Stimulated activated CD4-positive, alpha-beta T cell treated with anti-CD3 and anti-CD28 coated beads, Interleukin-12 subunit alpha, Interleukin-12 subunit beta, amount 100 ng/mL, for 48 hours (primary cell): ENCODE data around the gene ATP6V0D1.

ENCODE experiments used
- DNase-seq, 3 donors: peaks; one replicate each; pipeline ENCODE4 v3.0.0-alpha.2; 2020; ENCODE audit warnings: low read depth in 2 of 3, low spot score in 1 of 3

ATP6V0D1 gene

DNA sequence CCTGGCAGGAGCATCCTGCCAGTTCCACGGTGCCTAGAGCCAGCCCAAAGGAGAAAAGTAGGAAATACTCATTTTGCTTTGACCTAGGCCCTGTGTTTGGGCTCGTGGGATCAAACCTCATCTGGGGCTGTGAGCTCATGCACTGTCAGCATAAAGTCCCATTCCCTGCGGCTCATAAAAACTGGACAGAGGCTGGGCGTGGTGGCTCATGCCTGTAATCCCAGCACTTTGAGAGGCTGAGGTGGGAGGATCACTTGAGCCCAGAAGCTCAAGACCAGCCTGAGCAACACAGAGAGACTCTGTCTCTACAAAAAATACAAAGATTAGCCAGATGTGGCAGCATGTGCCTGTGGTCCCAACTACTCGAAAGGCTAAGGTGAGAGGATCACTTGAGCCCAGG is 17.9 kb downstream of the ATP6V0D1 start:
- no peak for DNase-seq

DNA sequence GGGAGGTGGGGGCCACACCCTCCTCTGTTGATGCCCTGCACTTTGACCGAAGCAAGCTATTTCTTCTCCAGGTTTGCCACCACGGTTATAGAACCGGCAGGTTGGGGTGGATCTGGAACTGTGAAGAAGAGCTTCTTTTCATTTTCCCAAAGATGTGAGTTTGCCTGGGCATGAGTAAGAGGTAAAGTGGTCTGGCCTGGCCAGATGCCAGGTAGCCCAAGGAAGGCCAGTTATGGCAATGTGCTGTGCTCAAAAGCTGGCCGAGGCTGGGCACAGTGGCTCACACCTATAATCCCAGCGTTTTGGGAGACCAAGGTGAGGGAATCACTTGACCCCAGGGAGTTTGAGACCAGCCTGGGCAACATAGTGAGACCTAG is 18.7 kb downstream of the ATP6V0D1 start:
- DNase-seq = no peak

- DNase-seq = no peak
These were observed 19.2 kb downstream of the ATP6V0D1 start for GRCh38 chr16:67461600-67462278.

DNA sequence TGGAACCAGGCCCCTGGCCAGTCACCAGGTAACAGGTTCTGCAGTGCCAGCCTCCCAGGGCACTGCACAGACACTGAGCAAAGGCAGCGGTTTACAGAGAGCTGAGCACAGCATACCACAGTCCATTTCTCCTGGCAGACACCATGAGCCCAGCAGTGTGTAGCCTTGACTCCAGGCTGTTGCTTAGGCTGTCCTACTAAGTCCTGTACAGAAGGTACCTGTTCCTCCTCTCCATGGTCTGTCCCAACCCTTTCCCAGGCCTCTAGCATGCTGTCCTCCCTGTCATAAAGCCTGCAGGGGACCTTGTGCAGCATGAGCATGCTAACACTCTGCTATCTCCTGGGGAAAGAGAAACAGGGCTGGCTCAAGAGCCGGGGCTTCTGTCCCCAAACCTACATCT is 20.0 kb downstream of the ATP6V0D1 start:
- DNase-seq = no peak

- DNase-seq = no peak
These were observed 20.8 kb downstream of the ATP6V0D1 start for GRCh38 chr16:67460168-67460567.

DNA sequence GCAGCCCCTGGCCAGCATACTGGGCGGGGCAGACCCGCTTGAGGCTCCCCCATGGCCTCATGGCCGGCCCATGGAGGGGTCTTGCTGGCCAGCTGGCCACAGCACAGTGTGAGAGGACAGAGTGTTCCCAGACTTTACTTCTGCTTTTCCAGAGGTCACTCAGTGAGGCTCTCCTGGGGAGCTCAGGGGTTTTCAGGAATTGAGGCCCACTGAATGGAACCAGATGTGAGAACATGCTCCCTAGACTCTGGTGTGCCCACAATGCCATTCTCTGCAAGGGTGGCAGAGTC is 21.2 kb downstream of the ATP6V0D1 start:
- DNase-seq = no peak

- no peak for DNase-seq
These were observed 21.7 kb downstream of the ATP6V0D1 start for GRCh38 chr16:67459066-67459860.

DNA sequence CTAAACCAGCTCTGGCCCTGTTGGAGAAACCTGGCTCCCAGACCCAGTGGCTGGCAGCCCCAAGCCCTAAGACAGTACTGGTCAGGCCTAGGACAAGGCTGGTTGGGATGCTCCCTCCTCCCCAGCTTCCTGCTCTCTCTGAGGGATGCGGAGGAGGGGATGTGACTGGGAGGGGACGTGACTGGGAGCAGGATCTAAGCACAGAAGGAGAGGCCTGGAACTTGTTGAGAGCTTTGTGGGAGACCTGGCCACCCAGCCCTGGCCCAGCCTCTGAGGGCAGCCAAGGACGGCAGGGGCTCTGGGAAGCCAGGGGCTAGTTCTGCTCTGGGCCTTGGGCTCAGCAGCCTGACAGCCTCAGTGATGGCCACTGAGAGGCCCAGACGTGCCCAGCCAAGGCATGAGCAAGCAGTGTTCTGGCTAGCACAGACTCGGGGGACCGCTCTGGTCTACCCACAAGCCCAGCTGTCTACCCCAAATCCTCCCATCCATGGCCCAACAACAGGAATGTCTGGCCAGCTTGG is 22.8 kb downstream of the ATP6V0D1 start:
- DNase-seq = no peak

DNA sequence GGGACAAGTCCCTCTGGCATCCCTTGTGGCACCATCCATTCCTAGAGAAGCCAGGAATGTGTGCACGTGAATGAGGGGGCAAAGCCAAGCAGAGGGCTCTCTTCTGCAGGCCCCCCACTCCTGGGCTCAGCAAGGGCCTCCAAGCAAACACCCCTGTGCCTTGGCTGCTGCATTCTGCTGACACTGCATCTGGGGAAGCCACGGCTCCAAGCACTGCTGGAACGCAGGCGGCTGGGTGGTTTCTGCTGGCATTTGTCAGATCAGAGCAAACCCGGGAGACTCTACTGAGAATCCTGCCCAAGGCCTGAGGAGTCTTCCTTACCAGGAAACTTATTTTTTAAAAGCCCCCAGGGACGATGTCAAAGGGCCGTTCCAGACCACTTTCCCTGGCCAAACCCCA is 23.3 kb downstream of the ATP6V0D1 start:
- no peak for DNase-seq

- DNase-seq = no peak
These were observed 24.4 kb downstream of the ATP6V0D1 start for GRCh38 chr16:67456391-67457081.

GRCh38 chr16:67454852-67455251 is 26.1 kb downstream of the ATP6V0D1 start:
- DNase-seq = no peak

GRCh38 chr16:67454104-67454503 is 26.9 kb downstream of the ATP6V0D1 start:
- no peak for DNase-seq

DNA sequence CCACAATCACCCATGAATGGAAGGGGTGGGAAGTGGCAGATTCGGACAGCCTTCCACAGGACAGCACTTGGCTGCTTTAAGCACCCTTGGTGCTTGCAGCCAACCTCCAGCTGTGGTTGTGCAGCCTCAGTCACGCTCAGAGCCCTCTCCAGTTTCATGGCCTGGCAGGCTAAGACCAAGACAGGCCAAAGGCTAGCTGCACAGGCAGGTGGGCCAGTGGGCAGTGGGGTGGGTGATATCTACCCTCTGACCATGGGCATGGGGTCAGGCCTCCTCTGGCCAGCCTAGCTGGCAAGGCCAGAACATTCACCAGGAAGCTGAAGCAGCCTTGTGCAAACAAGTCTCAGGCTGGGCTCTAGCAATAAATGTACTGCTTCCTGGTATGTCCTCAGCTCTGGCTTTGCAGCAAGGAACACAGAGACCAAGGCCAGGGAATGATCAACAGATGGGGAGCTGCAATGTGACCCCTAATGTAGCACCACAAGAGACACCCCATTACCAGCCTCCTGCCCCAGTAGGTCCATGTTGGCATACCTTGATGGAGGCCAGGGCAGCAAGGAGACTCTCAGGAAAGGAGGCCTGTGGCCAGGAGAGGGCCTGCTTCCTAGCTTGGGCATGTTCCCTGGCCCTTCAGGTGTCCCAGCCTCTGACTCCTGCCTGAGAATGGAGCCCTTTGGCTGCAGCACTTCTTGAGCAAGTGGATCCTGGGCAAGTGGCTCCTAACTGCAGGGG is 29.1 kb downstream of the ATP6V0D1 start:
- DNase-seq = no peak

DNA sequence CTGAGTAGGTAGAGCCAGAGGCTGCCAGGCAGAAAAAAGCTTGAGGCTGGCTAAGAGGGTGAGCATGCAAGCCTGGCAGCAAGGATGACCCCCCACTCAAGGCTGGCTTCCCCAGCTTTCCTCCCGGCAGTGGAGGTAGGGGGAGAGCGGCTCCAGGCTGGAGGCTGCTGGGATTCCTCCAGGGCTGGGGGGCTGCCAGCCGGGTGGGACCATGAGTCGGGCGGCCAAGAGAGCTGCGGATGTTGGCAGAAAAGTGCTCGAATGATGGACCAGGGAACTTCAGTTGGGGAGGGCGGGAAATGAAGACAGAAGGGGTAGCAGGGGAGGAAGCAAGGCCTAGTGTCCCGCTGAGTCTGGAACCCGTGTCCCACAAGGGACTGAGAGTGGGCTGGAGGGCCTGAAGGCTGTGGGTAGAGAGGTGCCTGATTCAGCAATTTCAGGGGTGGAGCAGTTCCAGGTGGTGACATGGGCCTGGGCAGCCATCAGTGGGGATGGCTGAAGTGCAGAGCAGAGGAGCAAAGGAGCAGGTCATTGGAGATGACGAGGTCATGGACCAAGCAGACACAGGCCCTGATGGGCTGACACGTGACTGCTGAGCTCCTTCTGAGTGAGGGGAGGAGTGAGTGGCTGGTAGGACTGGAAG is 29.8 kb downstream of the ATP6V0D1 start:
- DNase-seq = no peak

GRCh38 chr16:67449739-67450138 is 31.2 kb downstream of the ATP6V0D1 start:
- no peak for DNase-seq

DNA sequence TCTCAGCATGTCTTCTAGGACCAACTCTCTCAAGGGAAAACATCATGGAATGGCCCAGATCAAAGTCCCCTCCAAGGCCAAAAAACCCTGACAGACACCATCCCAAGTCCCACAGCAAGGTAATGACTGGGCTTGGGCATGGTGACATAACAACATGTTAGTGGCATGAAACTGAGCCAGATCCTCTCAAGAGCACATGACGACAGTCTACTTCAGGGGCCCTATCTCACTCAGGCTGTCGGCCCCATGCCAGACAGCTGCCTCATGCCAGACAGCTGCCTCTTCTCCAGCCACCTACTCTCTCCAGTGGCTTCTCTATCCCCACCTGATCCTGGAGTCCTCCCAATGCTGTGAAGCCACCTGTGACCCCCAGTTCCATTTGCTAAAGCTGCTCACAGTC is 31.6 kb downstream of the ATP6V0D1 start:
- no peak for DNase-seq

- no peak for DNase-seq
These were observed 32.4 kb downstream of the ATP6V0D1 start for GRCh38 chr16:67448580-67448979.

DNA sequence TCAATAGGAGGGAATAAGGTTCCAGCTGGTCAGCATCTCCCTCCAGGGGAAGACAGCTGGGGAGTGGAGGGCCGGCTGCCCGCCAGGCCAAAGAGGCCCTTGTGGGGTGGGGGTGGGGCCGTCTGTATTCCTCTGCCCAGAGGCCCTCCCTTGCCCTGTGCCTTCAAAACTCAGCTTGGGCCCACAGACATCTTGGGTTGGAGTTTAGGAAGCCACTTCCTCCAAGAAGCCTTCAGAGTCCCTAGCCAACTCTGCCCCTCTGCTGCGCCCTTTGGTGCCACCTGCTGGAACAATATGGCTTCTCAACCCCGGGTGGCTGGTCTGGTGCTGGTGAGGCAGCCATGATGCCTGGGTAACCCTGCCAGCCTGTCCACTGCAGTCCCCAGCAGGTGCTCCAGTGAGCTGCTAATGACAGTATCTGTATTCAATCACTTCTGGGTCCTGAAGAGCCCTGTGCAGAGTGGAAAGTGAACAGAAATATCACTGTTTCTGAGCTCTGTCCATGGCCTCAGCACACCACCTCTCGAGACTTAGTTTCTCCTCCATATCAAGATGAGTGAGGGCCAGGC is 33.4 kb downstream of the ATP6V0D1 start:
- DNase-seq = peak; percentile 67 to 80 (median 72)

DNA sequence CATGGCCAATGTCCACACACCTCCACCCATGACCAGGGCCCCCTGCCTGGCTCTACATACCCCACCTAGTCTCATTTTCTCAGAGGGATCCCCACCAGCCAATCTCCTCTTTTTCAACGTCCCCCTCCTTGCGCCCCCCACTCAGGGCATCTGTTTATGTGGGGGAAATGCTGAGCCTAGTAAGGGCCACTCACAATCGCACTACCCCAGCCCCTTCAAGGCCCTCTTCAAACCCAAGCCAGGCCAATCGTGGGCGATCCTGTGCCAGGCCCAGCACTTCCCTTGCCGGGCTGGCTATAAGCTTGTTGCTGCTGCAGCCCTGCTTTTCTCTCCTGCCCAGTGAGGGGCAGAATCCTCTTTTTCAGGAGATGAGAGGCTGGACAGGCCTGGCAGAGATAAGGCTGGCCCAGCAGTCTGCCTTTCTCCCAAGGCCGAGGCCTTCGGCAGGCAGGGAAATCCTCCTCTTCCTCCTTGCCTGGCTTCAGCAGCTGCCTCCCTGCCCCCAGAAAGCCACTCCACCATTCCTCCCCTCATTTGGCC is 33.9 kb downstream of the ATP6V0D1 start:
- no peak for DNase-seq
